HG03103 (cell line): ENCODE results near the gene CD8B2.
"Not testable (repeated sequence)": the region's sequence is repeated elsewhere in the genome, so short reads cannot be mapped to it uniquely, and the experiment has no call there.

Experiments used
- ATAC-seq: cut with Tn5 transposase; IDR thresholded peaks from one replicate; pipeline ENCODE4 v1.9.1; 2021; ENCODE audit warnings: low read depth; ENCODE audit not compliant: unreplicated experiment

The CD8B2 gene

GRCh38 chr2:106547164-106547903 is 60.2 kb downstream of the CD8B2 start:
- no peak for ATAC-seq

DNA sequence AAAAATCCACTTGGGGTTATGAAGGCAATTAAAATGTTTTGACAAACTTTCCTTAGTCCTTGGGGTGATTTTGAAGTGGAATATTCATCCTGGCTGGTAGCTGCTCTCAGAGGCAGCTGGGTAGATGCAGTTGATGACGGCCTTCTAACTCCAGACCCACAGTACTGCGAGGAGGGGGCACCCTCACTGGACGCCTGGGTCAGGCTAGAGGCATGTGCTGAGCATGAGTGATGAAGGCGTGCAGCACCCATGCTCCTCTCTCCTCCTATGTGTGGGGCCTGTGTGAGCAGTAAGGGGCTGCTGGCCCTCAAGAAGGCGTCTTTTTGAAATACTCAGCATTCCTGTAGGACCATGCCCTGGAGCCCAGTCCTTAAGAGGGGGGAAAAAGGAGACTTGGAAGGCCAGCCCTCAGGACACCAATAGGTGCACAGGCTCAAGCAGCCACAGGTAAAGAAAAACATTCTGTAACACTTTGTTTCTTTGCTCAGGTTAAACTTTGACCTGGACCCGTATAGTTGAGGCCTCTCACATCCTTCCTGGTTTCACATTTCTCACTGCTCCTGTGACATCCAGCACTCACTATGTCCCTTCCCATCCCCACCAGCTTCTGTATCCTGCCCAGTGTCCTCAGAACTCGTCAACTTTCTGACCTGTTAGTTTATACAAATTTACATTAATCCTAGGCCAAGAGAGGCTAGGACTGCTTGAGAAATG is 64.4 kb downstream of the CD8B2 start:
- ATAC-seq, result no peak

- no peak for ATAC-seq
Observed at GRCh38 chr2:106552921-106553320, 65.8 kb downstream of the CD8B2 start.

DNA sequence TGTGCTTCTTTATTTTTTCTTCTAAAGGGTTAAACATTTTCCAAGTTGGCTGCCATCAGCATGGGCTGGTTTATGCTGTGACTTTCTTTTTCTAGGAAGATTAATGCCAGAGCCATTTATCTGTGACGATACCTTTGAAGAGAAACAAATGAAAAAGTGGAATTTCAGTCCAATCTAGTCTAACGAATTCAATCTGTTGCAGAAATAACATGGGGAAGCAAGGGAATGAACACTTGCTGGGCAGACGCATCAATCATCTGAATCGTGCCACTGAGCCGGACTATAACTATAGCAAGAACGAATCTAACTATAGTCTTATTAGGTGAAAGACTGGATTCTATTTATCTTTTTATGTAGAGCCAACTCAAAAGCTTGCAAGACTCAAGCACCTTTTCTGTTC is 66.2 kb downstream of the CD8B2 start:
- ATAC-seq, result no peak

DNA sequence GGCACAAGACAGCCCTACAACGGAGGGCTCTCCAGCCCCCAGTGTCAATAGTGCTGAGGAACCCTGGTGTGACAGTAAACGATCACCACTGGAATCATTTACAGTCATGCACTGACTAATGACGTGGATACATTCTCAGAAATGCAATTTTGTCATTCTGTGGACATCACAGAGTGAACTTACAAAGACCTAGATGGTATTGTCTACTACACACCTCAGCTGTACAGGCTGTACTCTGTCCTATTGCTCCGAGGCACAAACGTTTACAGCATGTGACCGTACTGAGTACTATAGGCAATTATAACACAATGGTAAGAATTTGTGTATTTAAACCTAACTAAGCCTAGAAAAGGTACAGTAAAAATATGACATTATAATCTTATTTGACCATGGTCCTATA is 67.2 kb downstream of the CD8B2 start:
- no peak for ATAC-seq

DNA sequence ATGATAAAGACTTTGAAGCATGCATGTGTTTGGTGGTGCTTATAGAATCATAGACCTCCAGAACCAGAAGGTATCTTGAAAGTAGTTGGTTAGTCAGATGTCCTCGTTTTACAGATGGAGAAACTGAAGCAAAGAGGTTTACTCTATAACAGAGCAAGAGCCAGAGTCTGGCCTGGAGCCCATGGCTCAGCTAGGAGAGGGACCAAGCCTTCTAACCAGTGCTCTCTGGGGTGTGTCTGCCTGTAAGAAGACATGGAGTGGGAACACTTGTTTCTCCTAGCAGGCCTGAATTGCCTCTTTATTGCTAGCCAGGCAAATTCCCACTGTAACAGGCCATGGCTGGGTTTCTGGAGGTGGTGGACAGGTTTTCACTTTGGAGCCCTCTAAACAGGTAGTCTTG is 67.9 kb downstream of the CD8B2 start:
- no peak for ATAC-seq

GRCh38 chr2:106559786-106560185 is 72.6 kb downstream of the CD8B2 start:
- not testable (repeated sequence) for ATAC-seq

DNA sequence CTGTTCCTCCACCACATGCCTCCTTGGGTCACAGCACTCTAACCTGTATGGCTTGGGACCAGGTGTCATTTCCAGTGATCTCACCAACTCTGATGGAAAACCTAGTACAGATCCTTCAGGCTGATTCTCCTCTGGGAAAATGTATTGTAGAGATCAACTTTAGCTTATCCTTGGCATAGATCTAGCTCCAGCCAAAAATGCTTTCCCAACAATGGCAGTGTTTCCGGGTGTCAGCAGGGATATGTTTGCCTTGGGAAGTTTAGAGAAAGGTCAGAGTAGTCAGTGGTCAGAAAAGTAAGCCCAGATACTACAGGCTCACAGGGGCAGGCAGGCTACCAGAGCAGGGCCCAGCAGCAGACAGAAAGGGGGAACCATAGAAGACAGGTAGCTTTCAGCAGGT is 73.6 kb downstream of the CD8B2 start:
- no peak for ATAC-seq

DNA sequence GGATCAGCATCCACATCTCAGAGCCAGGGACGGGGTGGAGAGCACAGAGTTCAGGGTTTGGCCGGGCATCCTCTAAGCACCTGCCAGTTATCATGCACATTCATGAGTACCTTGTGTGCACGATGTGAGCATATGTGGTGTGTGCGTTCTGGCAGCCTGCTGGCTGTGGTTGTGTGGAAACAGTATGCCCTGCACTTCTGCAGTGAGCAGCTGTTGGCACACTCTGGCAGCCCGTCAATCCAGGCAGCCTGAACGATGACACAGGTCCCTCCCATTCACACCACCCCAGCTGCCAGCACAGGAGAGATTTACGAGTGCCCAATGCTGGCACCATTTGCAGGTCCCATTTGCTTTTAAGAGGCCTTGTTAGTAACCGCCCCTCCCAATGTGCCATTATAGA is 74.2 kb downstream of the CD8B2 start:
- ATAC-seq, result no peak

DNA sequence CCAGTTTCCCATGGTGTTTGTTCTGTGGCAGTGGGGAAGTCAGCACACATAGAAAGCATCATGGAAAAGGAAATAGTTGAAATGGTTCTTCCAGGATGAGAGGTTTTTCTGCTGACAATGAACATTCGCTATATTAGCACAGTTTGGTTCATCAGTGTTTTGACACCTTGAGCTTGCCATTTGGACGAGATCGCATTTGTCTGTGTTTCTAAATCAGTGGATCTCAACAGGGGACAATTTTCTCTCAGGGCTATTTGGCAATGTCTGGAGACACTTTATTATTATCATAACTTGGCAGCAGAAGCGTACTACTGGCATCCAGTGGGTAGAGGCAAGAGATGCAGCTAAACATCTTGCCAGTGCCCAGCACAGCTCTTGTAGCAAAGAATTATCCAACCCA is 74.6 kb downstream of the CD8B2 start:
- no peak for ATAC-seq

DNA sequence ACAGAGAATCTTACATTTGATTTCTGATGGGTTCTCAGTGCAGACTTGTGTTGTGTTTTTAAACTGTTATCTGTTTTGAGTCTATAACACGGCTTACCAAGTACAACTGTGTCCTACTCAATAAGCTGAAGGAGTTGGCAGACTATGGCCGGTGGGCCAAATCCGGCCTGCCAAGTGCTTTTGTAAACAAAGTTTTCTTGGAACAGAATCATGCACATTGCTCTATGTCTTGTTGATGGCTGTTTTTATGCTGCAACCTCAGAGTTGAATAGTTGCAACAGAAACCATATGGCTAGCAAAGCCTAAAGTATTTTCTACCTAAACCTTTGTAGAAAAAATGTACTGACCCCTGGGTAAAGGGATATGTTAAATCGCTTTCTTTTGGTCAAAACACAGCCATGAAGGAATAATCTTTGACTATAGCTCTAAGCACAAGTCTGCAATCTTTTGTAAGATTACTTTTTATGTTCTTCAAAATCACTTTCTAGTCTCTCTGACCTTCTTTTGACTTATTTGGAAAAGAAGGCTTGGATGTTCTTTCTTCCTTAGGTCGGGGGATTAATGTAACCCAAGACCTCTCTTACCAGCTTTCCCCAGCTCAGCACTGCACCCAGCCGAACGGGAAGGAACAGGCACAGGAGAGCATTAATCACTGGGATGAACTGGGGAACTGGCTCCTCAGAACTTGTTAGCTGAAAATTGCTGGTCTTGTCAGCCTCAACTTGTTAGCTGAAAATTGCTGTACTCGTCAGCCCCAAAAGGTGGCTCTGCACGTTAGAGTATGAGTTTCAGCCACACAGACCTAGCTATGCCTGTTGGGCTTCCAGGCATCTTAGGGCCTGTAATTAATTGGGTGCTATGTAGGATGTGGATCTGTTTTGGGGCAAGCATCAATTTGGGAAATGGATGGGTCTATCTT is 75.4 kb downstream of the CD8B2 start:
- ATAC-seq, result no peak

GRCh38 chr2:106563195-106563594 is 76.0 kb downstream of the CD8B2 start:
- no peak for ATAC-seq

- ATAC-seq, result no peak
Observed at GRCh38 chr2:106565599-106565998, 78.4 kb downstream of the CD8B2 start.

- ATAC-seq, result no peak
Observed at GRCh38 chr2:106566050-106566449, 78.9 kb downstream of the CD8B2 start.

- not testable (repeated sequence) for ATAC-seq
Observed at GRCh38 chr2:106566484-106566883, 79.3 kb downstream of the CD8B2 start.

DNA sequence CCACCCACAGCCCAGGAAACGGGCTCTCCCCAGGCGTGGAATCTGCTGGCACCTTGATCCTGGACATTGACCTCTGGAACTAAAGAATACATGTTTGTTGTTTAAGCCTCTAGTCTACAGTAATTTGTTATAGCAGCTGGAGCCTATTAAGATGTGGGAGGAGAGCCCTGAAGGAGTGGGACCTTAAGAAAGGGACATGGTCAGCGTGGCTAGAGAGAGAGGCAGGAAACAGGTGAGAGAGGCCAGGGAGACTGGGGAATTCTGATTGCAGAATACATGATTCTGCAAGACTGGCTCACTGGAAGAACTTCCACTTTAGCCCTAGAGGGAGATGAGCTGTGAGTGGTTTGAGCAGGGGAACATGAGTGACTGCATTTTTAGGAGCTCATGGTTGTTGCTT is 83.2 kb downstream of the CD8B2 start:
- ATAC-seq, result no peak
